ENCODE results near the gene AP2A1.

AP2A1 gene

DNA sequence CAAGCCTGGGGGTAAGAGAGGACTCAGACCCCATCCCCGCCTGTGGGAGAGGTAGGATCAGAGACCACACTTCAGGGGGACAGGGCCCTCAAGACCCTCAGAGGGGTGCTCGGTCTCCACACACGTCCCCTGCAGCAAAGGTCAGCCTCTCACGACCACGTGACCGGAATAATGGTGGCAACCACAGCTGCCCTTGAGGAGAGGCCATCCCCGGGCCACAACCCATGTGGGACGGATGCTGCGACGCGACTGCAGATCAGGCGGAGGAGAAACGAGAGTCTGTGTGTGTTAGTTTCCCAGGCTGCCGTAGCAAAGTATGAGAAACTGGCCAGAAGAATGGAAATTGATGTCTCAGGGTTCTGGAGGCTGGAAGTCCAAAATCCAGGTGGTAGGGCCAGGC lies 60.2 kb downstream of the AP2A1 start:
- no peak for DNase-seq (ENCODE audit: low read depth, low spot score)
- no peak overlapping the region for H3K4me3 ChIP-seq (ENCODE audit: low read depth, low read length)
- ChIA-PET POLR2A (no interaction called here), CTCF (no interaction called here)
- TF ChIP-seq CTCF (IDR thresholded peaks at IDR 0.05; ENCODE audit: insufficient read depth, low read length, missing control alignments): no peak

DNA sequence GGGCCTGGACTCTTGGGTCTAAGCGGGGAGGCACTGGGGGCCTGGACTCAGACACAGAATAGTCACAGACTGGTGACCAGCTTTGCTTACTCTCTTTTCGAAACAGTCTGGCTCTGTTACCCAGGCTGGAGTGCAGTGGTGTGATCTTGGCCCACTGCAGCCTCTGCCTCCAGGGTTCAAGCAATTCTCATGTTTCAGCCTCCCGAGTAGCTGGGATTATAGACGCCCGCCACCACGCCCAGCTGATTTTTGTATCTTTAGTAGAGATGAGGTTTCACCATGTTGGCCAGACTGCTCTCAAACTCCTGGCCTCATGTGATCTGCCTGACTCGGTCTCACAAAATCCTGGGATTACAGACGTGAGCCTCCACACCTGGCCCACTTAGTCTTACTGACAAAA lies 62.4 kb downstream of the AP2A1 start:
- CTCF ChIA-PET: no interaction called here
- TF ChIP-seq CTCF (IDR thresholded peaks at IDR 0.05; ENCODE audit: insufficient read depth, low read length, missing control alignments): no peak
- no peak overlapping the region for H3K4me3 ChIP-seq (ENCODE audit: low read depth, low read length)
- POLR2A ChIA-PET: interaction anchor here (0.6 kb wide), 1 partner anchor 48 kb away, joined by 3 read pairs; no protein-coding TSS in a partner anchor
- no peak for DNase-seq (ENCODE audit: low read depth, low spot score)

DNA sequence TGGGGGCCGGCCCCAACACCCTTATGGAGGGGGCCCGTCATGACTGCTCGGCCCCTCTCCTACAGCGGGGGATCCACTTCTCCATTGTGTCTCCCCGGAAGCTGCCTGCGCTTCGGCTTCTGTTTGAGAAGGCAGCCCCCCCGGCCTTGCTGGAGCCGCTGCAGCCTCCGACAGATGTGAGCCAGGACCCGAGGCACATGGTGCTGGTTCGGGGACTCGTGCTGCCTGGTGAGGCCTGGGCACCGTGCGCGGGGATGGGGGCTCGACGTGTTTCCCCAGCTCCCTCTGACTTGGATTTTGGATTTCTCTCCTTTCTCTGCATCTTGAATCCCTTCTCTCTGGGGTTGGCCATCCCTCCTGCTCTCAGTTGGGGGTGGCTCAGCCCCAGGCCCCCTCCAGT lies 62.9 kb downstream of the AP2A1 start:
- no peak for TF ChIP-seq CTCF (IDR thresholded peaks at IDR 0.05; ENCODE audit: insufficient read depth, low read length, missing control alignments)
- ChIA-PET CTCF (no interaction called here), POLR2A (no interaction called here)
- DNase-seq (ENCODE audit: low read depth, low spot score): no peak
- H3K4me3 ChIP-seq (ENCODE audit: low read depth, low read length): no peak overlapping the region

- H3K4me3 ChIP-seq (ENCODE audit: low read depth, low read length): no peak overlapping the region
- TF ChIP-seq CTCF (IDR thresholded peaks at IDR 0.05; ENCODE audit: insufficient read depth, low read length, missing control alignments): no peak
- CTCF ChIA-PET: no interaction called here
- POLR2A ChIA-PET: no interaction called here
- DNase-seq (ENCODE audit: low read depth, low spot score): no peak
Observed at GRCh38 chr19:49830766-49831165, 64.0 kb downstream of the AP2A1 start.

- DNase-seq (ENCODE audit: low read depth, low spot score): no peak
- ChIA-PET CTCF (no interaction called here), POLR2A (interaction anchor here (0.6 kb wide), 1 partner anchor 10 kb away, joined by 3 read pairs; no protein-coding TSS in a partner anchor)
- no peak for TF ChIP-seq CTCF (IDR thresholded peaks at IDR 0.05; ENCODE audit: insufficient read depth, low read length, missing control alignments)
- H3K4me3 ChIP-seq (ENCODE audit: low read depth, low read length): no peak overlapping the region
Observed at GRCh38 chr19:49831592-49831991, 64.8 kb downstream of the AP2A1 start.

GRCh38 chr19:49832556-49832955 lies 65.8 kb downstream of the AP2A1 start:
- no peak for DNase-seq (ENCODE audit: low read depth, low spot score)
- H3K4me3 ChIP-seq (ENCODE audit: low read depth, low read length): no peak overlapping the region
- no peak for TF ChIP-seq CTCF (IDR thresholded peaks at IDR 0.05; ENCODE audit: insufficient read depth, low read length, missing control alignments)
- POLR2A ChIA-PET: interaction anchor here (0.6 kb wide), 1 partner anchor 66 kb away, joined by 3 read pairs; the partner anchor contains the start of gene AP2A1
- CTCF ChIA-PET: no interaction called here

All from AG04449 (cell line).